GM13976 (cell line): ENCODE data around the gene SHD.
A peak's percentile ranks its signal among the peaks of the same experiment; 100 is the strongest.

Experiments used
- DNase-seq: peaks from one replicate; pipeline ENCODE4 v3.0.0; 2012; ENCODE audit warnings: low spot score
- CTCF ChIP-seq: IDR thresholded peaks from 2 replicates; pipeline ENCODE4 v1.5.1; 2012; ENCODE audit warnings: borderline replicate concordance, mild to moderate bottlenecking; ENCODE audit not compliant: insufficient read depth; ENCODE audit errors: extremely low read depth, missing control alignments, control extremely low read depth
- in situ Hi-C: fragments of 300-500 bp; cut with MboI; formaldehyde crosslinking; loops from one replicate; pipeline ENCODE4 v1.12.0; 2022; ENCODE audit warnings: low sequenced_read_pairs, mixed read lengths, inconsistent platforms; ENCODE audit not compliant: unreplicated experiment

SHD gene

GRCh38 chr19:4302243-4302640 is 23.2 kb downstream of the SHD start, which contains the start of gene TMIGD2:
Gene TMIGD2 (minus strand): TSS chr19:4302389. CDS start chr19:4302385, 4 bp downstream.
- in situ Hi-C loops, result no loop called here
- no peak for TF ChIP-seq CTCF

GRCh38 chr19:4303819-4304537 is 24.9 kb downstream of the SHD start:
- TF ChIP-seq CTCF, result no peak
- no peak for DNase-seq
- in situ Hi-C loops, result no loop called here

More at GRCh38 chr19:4302243-4302640, 23.2 kb downstream of the SHD start, which contains the start of gene TMIGD2:
- DNase-seq, result no peak

- no peak for TF ChIP-seq CTCF
- in situ Hi-C loops, result no loop called here
- DNase-seq, result peak; percentile 99
These were observed 25.6 kb downstream of the SHD start, which contains the start of gene FSD1 for GRCh38 chr19:4304538-4305256. Gene FSD1 (plus strand): TSS chr19:4304598. CDS start chr19:4304747, 149 bp downstream.

- in situ Hi-C loops, result no loop called here
- no peak for TF ChIP-seq CTCF
- no peak for DNase-seq
These were observed 26.2 kb downstream of the SHD start for GRCh38 chr19:4305257-4305612.

GRCh38 chr19:4305659-4306058 is 26.6 kb downstream of the SHD start:
- in situ Hi-C loops, result no loop called here
- no peak for DNase-seq
- TF ChIP-seq CTCF, result no peak

- no peak for TF ChIP-seq CTCF
These were observed 31.4 kb downstream of the SHD start for GRCh38 chr19:4310247-4311121.

More at GRCh38 chr19:4310247-4311121, 31.4 kb downstream of the SHD start:
- no peak for DNase-seq
- in situ Hi-C loops, result no loop called here
